GM23338 (cell line): ENCODE results near the gene BCR. TPM values are rescaled to one million over a fixed set of nuclear protein-coding genes. Genes with fewer than 3 reads are reported as not detected.

ENCODE experiments used
- ATAC-seq: fragments of 200-7000 bp; cut with Tn5 transposase; 3 replicates; pipeline ENCODE4 v1.9.1; 2020
- DNase-seq: peaks from one replicate; pipeline ENCODE4 v3.0.0-alpha.2; 2015; ENCODE audit warnings: low spot score
- H2AFZ ChIP-seq: fragments of 200-600 bp; sonication (generic); 2 replicates; pipeline ENCODE4 v1.8.0; 2016; ENCODE audit warnings: antibody characterized with exemption, mild to moderate bottlenecking, moderate library complexity
- H3F3A ChIP-seq: fragments of 200-600 bp; sonication (generic); replicated peaks from 2 replicates; pipeline ENCODE4 v1.8.0; 2017; ENCODE audit warnings: antibody characterized with exemption, mixed run types, low read depth
- H3K27ac ChIP-seq: fragments of 200-600 bp; sonication (generic); 2 replicates; pipeline ENCODE4 v1.6.1; 2016; ENCODE audit warnings: low read depth
- H3K27me3 ChIP-seq: fragments of 200-600 bp; sonication (generic); 2 replicates; pipeline ENCODE4 v1.8.0; 2016; ENCODE audit warnings: mild to moderate bottlenecking, mixed run types, moderate library complexity; ENCODE audit not compliant: insufficient read depth
- H3K36me3 ChIP-seq: fragments of 200-600 bp; sonication (generic); 2 replicates; pipeline ENCODE4 v1.8.0; 2016; ENCODE audit warnings: mild to moderate bottlenecking; ENCODE audit not compliant: insufficient read depth
- H3K4me1 ChIP-seq: fragments of 200-600 bp; sonication (generic); 2 replicates; pipeline ENCODE4 v1.8.0; 2016; ENCODE audit warnings: mild to moderate bottlenecking, moderate library complexity; ENCODE audit not compliant: insufficient read depth
- H3K4me2 ChIP-seq: fragments of 200-600 bp; sonication (generic); 2 replicates; pipeline ENCODE4 v1.7.1; 2017; ENCODE audit warnings: mixed run types
- H3K4me3 ChIP-seq: fragments of 200-600 bp; sonication (generic); 2 replicates; pipeline ENCODE4 v1.6.1; 2016; ENCODE audit warnings: mixed run types
- H3K79me2 ChIP-seq: fragments of 200-600 bp; sonication (generic); replicated peaks from 2 replicates; pipeline ENCODE4 v1.8.0; 2017; ENCODE audit warnings: mild to moderate bottlenecking; ENCODE audit not compliant: insufficient read depth
- H3K9me2 ChIP-seq: fragments of 200-600 bp; sonication (generic); 2 replicates; pipeline ENCODE4 v1.8.0; 2017; ENCODE audit not compliant: insufficient read depth
- H4K20me1 ChIP-seq: fragments of 200-600 bp; sonication (generic); replicated peaks from 2 replicates; pipeline ENCODE4 v1.8.0; 2017; ENCODE audit warnings: mild to moderate bottlenecking; ENCODE audit not compliant: insufficient read depth
- H3K27ac Mint-ChIP-seq: 2 replicates; pipeline ENCODE4 v1.8.0; 2020; ENCODE audit warnings: inconsistent platforms, mild to moderate bottlenecking, moderate library complexity, mixed read lengths
- H3K27me3 Mint-ChIP-seq: 3 replicates; pipeline ENCODE4 v1.8.0; 2022; ENCODE audit warnings: low read depth, mild to moderate bottlenecking, moderate library complexity, mixed read lengths, inconsistent platforms; ENCODE audit not compliant: insufficient read depth, poor library complexity
- H3K36me3 Mint-ChIP-seq: 3 replicates; pipeline ENCODE4 v1.8.0; 2021; ENCODE audit warnings: low read depth, mild to moderate bottlenecking, inconsistent platforms, moderate library complexity, mixed read lengths
- H3K4me1 Mint-ChIP-seq: 3 replicates; pipeline ENCODE4 v1.8.0; 2020; ENCODE audit warnings: mild to moderate bottlenecking, inconsistent platforms, mixed read lengths
- H3K4me3 Mint-ChIP-seq: 3 replicates; pipeline ENCODE4 v1.8.0; 2021; ENCODE audit warnings: moderate library complexity, mild to moderate bottlenecking, inconsistent platforms, mixed read lengths
- H3K9me3 Mint-ChIP-seq: 3 replicates; pipeline ENCODE4 v1.8.0; 2020; ENCODE audit warnings: moderate library complexity, mild to moderate bottlenecking, inconsistent platforms, mixed read lengths
- CTCF ChIP-seq, 2 experiments: fragments of 200-600 bp in 1 of 2; sonication (generic) in 1 of 2; conservative IDR thresholded peaks; 2 replicates each; pipeline versions ENCODE4 v1.5.1 to v1.6.1; 2016 to 2017; ENCODE audit warnings: antibody characterized with exemption in 2 of 2, low read depth in 2 of 2, mild to moderate bottlenecking in 2 of 2, moderate library complexity in 1 of 2
- EZH2 ChIP-seq: fragments of 200-600 bp; sonication (generic); IDR thresholded peaks from one replicate; pipeline ENCODE4 v1.8.0; 2017; ENCODE audit warnings: antibody characterized with exemption, mild to moderate bottlenecking, low read depth; ENCODE audit not compliant: unreplicated experiment
- EZH2phosphoT487 ChIP-seq: fragments of 200-600 bp; sonication (generic); IDR thresholded peaks from one replicate; pipeline ENCODE4 v1.8.1; 2018; ENCODE audit warnings: antibody characterized with exemption; ENCODE audit not compliant: unreplicated experiment
- JUNB ChIP-seq: IDR thresholded peaks from one replicate; pipeline ENCODE4 v1.6.1; 2016; ENCODE audit warnings: antibody characterized with exemption; ENCODE audit not compliant: unreplicated experiment
- NANOG ChIP-seq: IDR thresholded peaks from 2 replicates; pipeline ENCODE4 v1.6.1; 2016; ENCODE audit warnings: antibody characterized with exemption, borderline replicate concordance
- STAT1 ChIP-seq: IDR thresholded peaks from one replicate; pipeline ENCODE4 v1.6.1; 2016; ENCODE audit warnings: antibody characterized with exemption; ENCODE audit not compliant: unreplicated experiment
- ZNF114 ChIP-seq: fragments of 250-450 bp; sonication (Bioruptor Pico); IDR thresholded peaks from 2 replicates; pipeline ENCODE4 v1.5.0; 2020; ENCODE audit warnings: mild to moderate bottlenecking, moderate library complexity
- ZNF331 ChIP-seq: fragments of 250-450 bp; sonication (Bioruptor Pico); IDR thresholded peaks from 2 replicates; pipeline ENCODE4 v1.5.0; 2020; ENCODE audit warnings: low read depth, mild to moderate bottlenecking, moderate library complexity
- polyA plus RNA-seq: library from polyadenylated mRNA; unstranded; fragments of >200 nt; fragmentation: Nextera tagmentation; extraction: Ambion mirVana; gene quantifications from 2 replicates; pipeline ENCODE4 v1.2.1, GENCODE V29; 2016
- total RNA-seq: library from RNA; depleted of rRNA; stranded (reverse); fragments of >200 nt; shearing (Covaris generic); gene quantifications from 2 replicates; pipeline ENCODE4 v1.2.3, GENCODE V29; 2014

Gene BCR
- total and polyA plus RNA-seq, 2 experiments from 2014 or later = 17.7 to 121 TPM

DNA sequence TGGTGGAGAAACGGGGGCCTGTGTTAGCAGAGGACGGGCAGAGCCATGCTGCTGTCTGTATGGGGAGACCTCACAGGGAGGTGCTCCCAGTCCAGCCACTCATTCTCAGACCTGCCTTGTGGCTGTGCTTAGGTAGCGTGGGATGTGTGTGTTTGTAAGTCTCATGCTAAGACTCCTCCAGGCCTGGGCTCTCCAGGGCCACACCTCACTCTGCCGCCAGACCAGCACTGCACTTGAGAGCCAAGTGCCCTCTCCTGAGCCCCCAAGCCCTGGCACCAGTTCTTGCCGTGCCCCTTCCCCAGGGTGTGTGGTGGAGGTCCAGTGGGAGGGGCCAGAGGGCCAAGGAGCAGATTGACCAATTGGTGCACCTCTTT is 108.8 kb downstream of the BCR start:
- H3K9me2 ChIP-seq = no peaks in the 10 kb centered on the region
- H3K27ac ChIP-seq = no peak overlapping the region
- Mint-ChIP-seq H3K27ac (no peak overlapping the region), H3K27me3 (peaks cover 24% of the 10 kb centered on the region), H3K9me3 (no peaks in the 10 kb centered on the region; the same call in 2 of the 3 replicates), H3K4me1 (no peaks in the 10 kb centered on the region; the same call in 2 of the 3 replicates), H3K36me3 (peaks cover 73% of the 10 kb centered on the region), H3K4me3 (no peak overlapping the region)
- DNase-seq = no peak
- H3K27me3 ChIP-seq = no peaks in the 10 kb centered on the region
- H3K4me3 ChIP-seq = no peak overlapping the region
- no peak overlapping the region for H2AFZ ChIP-seq
- H3K79me2 ChIP-seq = no peaks in the 10 kb centered on the region
- 0 out of 2 replicates have a peak, but pooled peaks cover 3% of the 10 kb centered on the region for H3F3A ChIP-seq
- H3K36me3 ChIP-seq = peaks cover 24% of the 10 kb centered on the region
- TF ChIP-seq EZH2 (no peak), NANOG (no peak), JUNB (no peak), ZNF114 (no peak), EZH2phosphoT487 (no peak)
- ATAC-seq = no peak
- H4K20me1 ChIP-seq = no peaks in the 10 kb centered on the region; the same call in 1 of the 2 replicates
- no peak overlapping the region for H3K4me2 ChIP-seq
- no peaks in the 10 kb centered on the region for H3K4me1 ChIP-seq

- Histone ChIP-seq H3F3A (0 out of 2 replicates have a peak, but pooled peaks cover 3% of the 10 kb centered on the region), H3K4me3 (no peak overlapping the region), H3K27me3 (no peaks in the 10 kb centered on the region), H3K79me2 (no peaks in the 10 kb centered on the region), H3K4me1 (no peaks in the 10 kb centered on the region), H3K4me2 (no peak overlapping the region), H2AFZ (no peak overlapping the region), H3K27ac (peak overlapping the region; percentile 79), H4K20me1 (no peaks in the 10 kb centered on the region; the same call in 1 of the 2 replicates), H3K9me2 (no peaks in the 10 kb centered on the region), H3K36me3 (peaks cover 24% of the 10 kb centered on the region)
- Mint-ChIP-seq H3K9me3 (no peaks in the 10 kb centered on the region; the same call in 2 of the 3 replicates), H3K27me3 (peaks cover 16% of the 10 kb centered on the region), H3K27ac (no peak overlapping the region), H3K4me1 (no peaks in the 10 kb centered on the region; the same call in 2 of the 3 replicates), H3K4me3 (no peak overlapping the region), H3K36me3 (peaks cover 74% of the 10 kb centered on the region)
- DNase-seq (peak; percentile 78), ATAC-seq (peak; percentile 88)
- no peak for TF ChIP-seq EZH2
- no peak for TF ChIP-seq STAT1
- peak; percentile 74 to 82 for TF ChIP-seq CTCF (conservative IDR thresholded peaks at IDR 0.05; ENCODE audit: low read depth in 2 of 2)
- TF ChIP-seq JUNB = no peak
- TF ChIP-seq ZNF114 = no peak
- no peak for TF ChIP-seq ZNF331 (CRISPR knock-in tag)
These were observed 109.8 kb downstream of the BCR start for GRCh38 chr22:23289851-23290724.
